Endothelial cell of umbilical vein (primary cell): ENCODE measurements around the gene RGP1. TPM values are rescaled to one million over a fixed set of nuclear protein-coding genes. Genes with fewer than 3 reads are reported as not detected.

Source experiments
- BruUV-seq: library from RNA; stranded (reverse); fragments of 400-500 nt; replicated peaks from 2 replicates; lab custom pipeline; 2021; lab: Mats Ljungman, UMichigan
- CTCF ChIA-PET: fragments of 300-600, 350-600 bp; sonication (Branson Sonifier 250); formaldehyde crosslinking; loops from one replicate; lab custom pipeline; 2021; ENCODE audit warnings: antibody characterized with exemption, inconsistent platforms; lab: Charles Lee
- POLR2A ChIA-PET: fragments of 300-600, 350-600 bp; sonication (Branson Sonifier 250); formaldehyde crosslinking; loops from one replicate; lab custom pipeline; 2021; ENCODE audit warnings: antibody characterized with exemption, inconsistent platforms; lab: Charles Lee
- DNase-seq: peaks from one replicate; pipeline ENCODE4 v3.0.0-alpha.2; 2011; ENCODE audit warnings: low read depth, low spot score
- FAIRE-seq: peaks from 2 replicates; lab custom pipeline; 2011; peaks lifted over from hg19 to GRCh38; lab: Jason Lieb, UNC
- H2AFZ ChIP-seq: 2 replicates; pipeline ENCODE4 v1.6.0; 2012; ENCODE audit warnings: low read depth, low read length, control low read depth, inconsistent platforms
- H3K27ac ChIP-seq: 2 replicates; pipeline ENCODE4 v1.5.1; 2011; ENCODE audit warnings: low read depth, mild to moderate bottlenecking, control low read depth, low read length, moderate library complexity; ENCODE audit not compliant: insufficient read depth
- H3K27me3 ChIP-seq, 2 experiments: 2 replicates each; pipeline versions ENCODE4 v1.6.0 to v1.6.1; 2011; ENCODE audit warnings: low read length in 2 of 2, mixed read lengths in 1 of 2; ENCODE audit not compliant: control insufficient read depth in 2 of 2, insufficient read depth in 2 of 2
- H3K36me3 ChIP-seq, 2 experiments: 2 replicates in 1 of 2; 3 replicates in 1 of 2; pipeline ENCODE4 v1.5.1; 2011; ENCODE audit warnings: low read length in 2 of 2, mild to moderate bottlenecking in 1 of 2, moderate library complexity in 1 of 2; ENCODE audit not compliant: control insufficient read depth in 2 of 2, insufficient read depth in 2 of 2; ENCODE audit errors: extremely low read depth in 1 of 2
- H3K4me1 ChIP-seq: 3 replicates; pipeline ENCODE4 v1.5.1; 2011; ENCODE audit warnings: mild to moderate bottlenecking, low read length; ENCODE audit not compliant: control insufficient read depth, insufficient read depth; ENCODE audit errors: extremely low read depth
- H3K4me2 ChIP-seq: 2 replicates; pipeline ENCODE4 v1.6.1; 2011; ENCODE audit warnings: low read length, control low read depth, mixed read lengths; ENCODE audit not compliant: insufficient read depth
- H3K4me3 ChIP-seq, 3 experiments: fragments of 200-600 bp in 1 of 3; sonication (generic), shearing (Covaris generic) in 1 of 3; replicated peaks in 1 of 3; 2 replicates each; pipeline ENCODE4 v1.5.1; 2011 to 2016; ENCODE audit warnings: control low read depth in 3 of 3, low read length in 3 of 3, mild to moderate bottlenecking in 2 of 3, inconsistent platforms in 1 of 3, low read depth in 1 of 3, moderate library complexity in 1 of 3; ENCODE audit not compliant: insufficient read depth in 1 of 3
- H3K79me2 ChIP-seq: 2 replicates; pipeline ENCODE4 v1.6.0; 2012; ENCODE audit warnings: low read length, inconsistent platforms; ENCODE audit not compliant: control insufficient read depth, insufficient read depth
- H3K9ac ChIP-seq: replicated peaks from 2 replicates; pipeline ENCODE3; 2011; ENCODE audit warnings: low read length, control low read depth; ENCODE audit not compliant: insufficient read depth; ENCODE audit errors: extremely low read depth
- H3K9me1 ChIP-seq: replicated peaks from 3 replicates; pipeline ENCODE4 v1.6.0; 2011; ENCODE audit warnings: mild to moderate bottlenecking, low read length; ENCODE audit not compliant: control insufficient read depth, insufficient read depth; ENCODE audit errors: extremely low read depth
- H3K9me3 ChIP-seq: replicated peaks from 2 replicates; pipeline ENCODE4 v1.5.1; 2012; ENCODE audit warnings: low read length, inconsistent platforms; ENCODE audit not compliant: control insufficient read depth, insufficient read depth
- H4K20me1 ChIP-seq: replicated peaks from 2 replicates; pipeline ENCODE3; 2011; ENCODE audit warnings: mild to moderate bottlenecking, low read length; ENCODE audit not compliant: control insufficient read depth, insufficient read depth; ENCODE audit errors: extremely low read depth
- CTCF ChIP-seq, 2 donors: IDR thresholded peaks; 1 replicate in 1 of 2; 2 replicates in 1 of 2; pipeline ENCODE4 v1.5.1; 2011; ENCODE audit warnings: low read length in 2 of 2, mild to moderate bottlenecking in 2 of 2, moderate library complexity in 2 of 2, control low read depth in 1 of 2, inconsistent platforms in 1 of 2, low read depth in 1 of 2; ENCODE audit not compliant: insufficient read depth in 1 of 2; ENCODE audit errors: extremely low read depth in 1 of 2
- EZH2 ChIP-seq: IDR thresholded peaks from 2 replicates; pipeline ENCODE4 v1.6.1; 2012; ENCODE audit warnings: borderline replicate concordance, low read depth, mild to moderate bottlenecking, moderate library complexity, low read length, inconsistent platforms; ENCODE audit not compliant: severe bottlenecking
- FOS ChIP-seq: IDR thresholded peaks from 2 replicates; pipeline ENCODE4 v1.6.1; 2011; ENCODE audit warnings: mild to moderate bottlenecking, low read length, moderate library complexity, borderline replicate concordance; ENCODE audit not compliant: insufficient read depth
- MAX ChIP-seq: IDR thresholded peaks from 2 replicates; pipeline ENCODE4 v1.6.1; 2011; ENCODE audit not compliant: insufficient read depth, insufficient read length
- MYC ChIP-seq: IDR thresholded peaks from one replicate; pipeline ENCODE4 v1.6.1; 2011; ENCODE audit warnings: mild to moderate bottlenecking, low read depth, low read length
- dilution Hi-C: fragments of 300-500 bp; cut with MboI; formaldehyde crosslinking; loops from one replicate; pipeline ENCODE4 v1.15.0; 2019; ENCODE audit warnings: low sequenced_read_pairs; ENCODE audit not compliant: extremely low pct_ligation_motif_present
- intact Hi-C: fragments of 100-400 bp; cut with micrococcal nuclease; formaldehyde crosslinking; loops from one replicate; pipeline ENCODE4 v1.10.0; 2022
- polyA plus RNA-seq, 4 experiments: library from polyadenylated mRNA; depleted of rRNA in 3 of 4; stranded (reverse) in 3 of 4; unstranded in 1 of 4; fragments of >200 nt; gene quantifications; 2 replicates each; pipeline versions ENCODE4 v1.2.1 to v1.2.3, GENCODE V29; 2011 to 2012; ENCODE audit warnings: missing spikeins in 1 of 4
- total RNA-seq: library from RNA; stranded (reverse); gene quantifications from 2 replicates; pipeline ENCODE4 v1.2.3, GENCODE V29; 2021

Gene RGP1
- total and polyA plus RNA-seq, 2 donors (not counting 3 experiments of a cell fraction or from before 2014, with no cell fraction given), result 15.0 to 29.0 TPM

- intact Hi-C loops, result loop anchor here (1.0 kb wide), 4 partner anchors 9 to 90 kb away; no protein-coding TSS in a partner anchor
- no peak overlapping the region for H3K9ac ChIP-seq
- H3K79me2 ChIP-seq, result peaks cover 39% of the 10 kb centered on the region
- H2AFZ ChIP-seq, result no peak overlapping the region
- no peak overlapping the region for H3K4me3 ChIP-seq
- H3K9me1 ChIP-seq, result no peaks in the 10 kb centered on the region
- no peaks in the 10 kb centered on the region for H4K20me1 ChIP-seq
- peaks cover 38 to 54% of the 10 kb centered on the region in 2 experiments for H3K36me3 ChIP-seq
- H3K4me1 ChIP-seq, result peaks cover 15% of the 10 kb centered on the region
- ChIA-PET POLR2A (interaction anchor here (0.6 kb wide), 1 partner anchor 52 kb away, joined by 3 read pairs; no protein-coding TSS in a partner anchor), CTCF (interaction anchor here (0.6 to 5.3 kb wide), 25 partner anchors 9 to 146 kb away, joined by 3 to 102 read pairs (median 6); partner anchors contain the start of genes GBA2, HINT2, MSMP and NPR2)
- TF ChIP-seq MAX (no peak), FOS (no peak), MYC (no peak), EZH2 (no peak), CTCF (IDR thresholded peaks at IDR 0.05; ENCODE audit: extremely low read depth in 1 of 2, insufficient read depth in 1 of 2, low read depth in 1 of 2, low read length in 2 of 2) (peak; percentile 84 to 95)
- peak; percentile 98 for FAIRE-seq
- dilution Hi-C loops, result no loop called here
- DNase-seq, result peak; percentile 87
- no TSS peak for BruUV-seq
- peak overlapping the region; percentile 14 for H3K27ac ChIP-seq
- H3K27me3 ChIP-seq, result no peaks in the 10 kb centered on the region
- no peak overlapping the region for H3K4me2 ChIP-seq
- no peaks in the 10 kb centered on the region for H3K9me3 ChIP-seq
Observed at GRCh38 chr9:35736201-35736633, 12.9 kb upstream of the RGP1 start.
